Posterior vena cava (tissue), 2 donors: ENCODE data around the gene COBLL1. TPM values are rescaled to one million over a fixed set of nuclear protein-coding genes. Genes with fewer than 3 reads are reported as not detected.
"Not testable (repeated sequence)": the region's sequence is repeated elsewhere in the genome, so short reads cannot be mapped to it uniquely, and the experiment has no call there.

Experiments used
- DNase-seq: peaks from one replicate; pipeline ENCODE4 v3.0.0-alpha.2; 2020; ENCODE audit warnings: low spot score
- intact Hi-C, 2 donors: fragments of 100-400 bp; cut with DNase I; formaldehyde crosslinking; loops; one replicate each; pipeline versions ENCODE4 v1.14.1 to v1.14.2; 2022 to 2023
- total RNA-seq, 2 donors: library from RNA; stranded (reverse); fragmentation: NEBNext Ultra II Directional; extraction: Animal tissue kit (Norgen Biotek cat#: 25700); gene quantifications; one replicate each; pipeline ENCODE4 v1.2.1, GENCODE V29; 2021
- donor health status: DM: yes; HTN: yes; CAD: no.
- donor health status: DM: yes; HTN: yes; CAD: no.

Gene COBLL1
- total RNA-seq, 2 donors from 2014 or later = 76.9 to 92.6 TPM

- intact Hi-C loops = no loop called here
- DNase-seq = no peak
These were observed 26.3 kb upstream of the COBLL1 start for GRCh38 chr2:164867779-164868397.

- DNase-seq, intact Hi-C loops: not testable (repeated sequence)
These were observed 24.8 kb upstream of the COBLL1 start for GRCh38 chr2:164866381-164866780.

- intact Hi-C loops = no loop called here
- DNase-seq = no peak
These were observed 19.0 kb upstream of the COBLL1 start for GRCh38 chr2:164860694-164861042.

- DNase-seq, intact Hi-C loops: not testable (repeated sequence)
These were observed 18.5 kb upstream of the COBLL1 start for GRCh38 chr2:164859906-164860693.

GRCh38 chr2:164859251-164859818 lies 17.7 kb upstream of the COBLL1 start:
- intact Hi-C loops = no loop called here
- DNase-seq = no peak

GRCh38 chr2:164852086-164852485 lies 10.5 kb upstream of the COBLL1 start:
- intact Hi-C loops = no loop called here
- no peak for DNase-seq

- DNase-seq = no peak
- intact Hi-C loops = no loop called here
These were observed 8.6 kb upstream of the COBLL1 start for GRCh38 chr2:164850235-164850634.

GRCh38 chr2:164849506-164849905 lies 7.9 kb upstream of the COBLL1 start:
- DNase-seq = no peak
- intact Hi-C loops = no loop called here

GRCh38 chr2:164847981-164848741 lies 6.5 kb upstream of the COBLL1 start:
- DNase-seq = no peak
- intact Hi-C loops = no loop called here

- intact Hi-C loops = no loop called here
- DNase-seq = no peak
These were observed 5.7 kb upstream of the COBLL1 start for GRCh38 chr2:164847291-164847690.

GRCh38 chr2:164846276-164846675 lies 4.7 kb upstream of the COBLL1 start:
- no peak for DNase-seq
- intact Hi-C loops = no loop called here

- DNase-seq = no peak
- intact Hi-C loops = loop anchor here in 1 of 2 donors (5.0 kb wide), 1 partner anchor 106 kb away; no protein-coding TSS in a partner anchor
These were observed 1.8 kb upstream of the COBLL1 start for GRCh38 chr2:164843346-164843911.

- intact Hi-C loops = loop anchor here in 1 of 2 donors (5.0 kb wide), 1 partner anchor 105 kb away; no protein-coding TSS in a partner anchor
- DNase-seq = no peak
These were observed 972 bp upstream of the COBLL1 start for GRCh38 chr2:164842624-164842966.

- intact Hi-C loops = loop anchor here in 1 of 2 donors (5.0 kb wide), 1 partner anchor 104 kb away; no protein-coding TSS in a partner anchor
- peak; percentile 90 for DNase-seq
These were observed 499 bp downstream of the COBLL1 start for GRCh38 chr2:164840930-164841718.

GRCh38 chr2:164840458-164840929 lies 1.1 kb downstream of the COBLL1 start:
- DNase-seq = peak; percentile 90
- intact Hi-C loops = loop anchor here in 1 of 2 donors (5.0 kb wide), 1 partner anchor 103 kb away; no protein-coding TSS in a partner anchor

- intact Hi-C loops = loop anchor here (5.0 to 10.0 kb wide), 3 partner anchors 55 to 1495 kb away; no protein-coding TSS in a partner anchor
These were observed 1.6 kb downstream of the COBLL1 start for GRCh38 chr2:164839914-164840457.

GRCh38 chr2:164837807-164838206 lies 3.8 kb downstream of the COBLL1 start:
- intact Hi-C loops = loop anchor here (10.0 kb wide), 2 partner anchors 53 to 1493 kb away; no protein-coding TSS in a partner anchor
- DNase-seq = no peak

More at GRCh38 chr2:164839914-164840457, 1.6 kb downstream of the COBLL1 start:
- DNase-seq = no peak

- DNase-seq = no peak
- intact Hi-C loops = loop anchor here (10.0 kb wide), 2 partner anchors 52 to 1492 kb away; no protein-coding TSS in a partner anchor
These were observed 4.7 kb downstream of the COBLL1 start for GRCh38 chr2:164836907-164837306.
